ENCODE data around the gene TRIM28.

DNA sequence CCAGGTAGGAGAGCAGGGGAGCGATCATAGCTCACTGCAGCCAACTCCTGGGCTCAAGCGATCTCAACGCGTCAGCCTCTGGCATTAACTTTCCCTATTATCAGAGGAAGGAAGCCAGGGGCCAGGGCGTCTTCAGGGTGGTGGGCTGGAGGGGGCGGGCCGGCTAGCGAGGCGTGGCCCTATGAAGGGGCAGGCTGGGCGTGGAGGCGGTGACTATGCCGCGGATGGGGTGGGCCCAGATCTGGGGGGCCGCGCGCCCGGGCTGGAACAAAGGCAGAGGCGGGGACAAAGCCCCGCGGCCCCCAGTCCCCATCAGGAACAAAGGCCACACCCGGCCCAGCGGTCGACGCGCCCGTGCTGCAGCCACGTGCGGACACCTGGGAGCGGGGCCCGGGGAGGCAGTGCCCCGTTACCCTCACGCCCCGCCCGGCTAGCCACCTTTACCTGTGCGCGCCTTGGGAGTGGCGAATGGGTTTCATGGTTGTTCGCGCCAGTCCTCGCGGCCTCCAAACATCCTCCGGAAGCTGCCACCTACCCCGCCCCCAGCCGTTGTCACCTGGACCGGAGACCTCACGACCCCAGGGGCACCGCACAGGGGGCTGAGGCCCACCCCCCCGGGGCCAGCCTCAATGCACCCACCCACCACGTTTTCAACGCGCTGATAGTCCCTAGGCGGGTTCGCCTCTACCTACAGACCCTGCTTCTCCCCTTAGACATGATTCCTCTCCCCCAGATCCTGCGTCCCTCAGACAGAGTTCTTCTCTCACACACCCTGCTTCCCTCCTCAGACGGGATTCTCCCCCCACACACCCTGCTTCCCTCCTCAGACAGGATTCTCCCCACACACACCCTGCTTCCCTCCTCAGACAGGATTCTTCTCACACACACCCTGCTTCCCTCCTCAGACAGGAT, 5.4 kb upstream of the TRIM28 start:
- TF ChIP-seq, protein P1, sequence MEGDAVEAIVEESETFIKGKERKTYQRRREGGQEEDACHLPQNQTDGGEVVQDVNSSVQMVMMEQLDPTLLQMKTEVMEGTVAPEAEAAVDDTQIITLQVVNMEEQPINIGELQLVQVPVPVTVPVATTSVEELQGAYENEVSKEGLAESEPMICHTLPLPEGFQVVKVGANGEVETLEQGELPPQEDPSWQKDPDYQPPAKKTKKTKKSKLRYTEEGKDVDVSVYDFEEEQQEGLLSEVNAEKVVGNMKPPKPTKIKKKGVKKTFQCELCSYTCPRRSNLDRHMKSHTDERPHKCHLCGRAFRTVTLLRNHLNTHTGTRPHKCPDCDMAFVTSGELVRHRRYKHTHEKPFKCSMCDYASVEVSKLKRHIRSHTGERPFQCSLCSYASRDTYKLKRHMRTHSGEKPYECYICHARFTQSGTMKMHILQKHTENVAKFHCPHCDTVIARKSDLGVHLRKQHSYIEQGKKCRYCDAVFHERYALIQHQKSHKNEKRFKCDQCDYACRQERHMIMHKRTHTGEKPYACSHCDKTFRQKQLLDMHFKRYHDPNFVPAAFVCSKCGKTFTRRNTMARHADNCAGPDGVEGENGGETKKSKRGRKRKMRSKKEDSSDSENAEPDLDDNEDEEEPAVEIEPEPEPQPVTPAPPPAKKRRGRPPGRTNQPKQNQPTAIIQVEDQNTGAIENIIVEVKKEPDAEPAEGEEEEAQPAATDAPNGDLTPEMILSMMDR (IDR thresholded peaks at IDR 0.05), result no peak
- TF ChIP-seq POLR2AphosphoS5 (IDR thresholded peaks at IDR 0.05) (no peak), EP300 (IDR thresholded peaks at IDR 0.05) (no peak), POLR2A (IDR thresholded peaks at IDR 0.05) (no peak)
